HCT116 (cell line): ENCODE measurements around the gene TUT4. TPM values are rescaled to one million over a fixed set of nuclear protein-coding genes. Genes with fewer than 3 reads are reported as not detected.

ENCODE experiments used
- ATAC-seq: fragments of 200-7000 bp; cut with Tn5 transposase; 2 replicates; pipeline ENCODE4 v1.9.1; 2020; ENCODE audit warnings: mild to moderate bottlenecking, moderate library complexity
- BruUV-seq: library from RNA; stranded (reverse); fragments of 400-500 nt; replicated peaks from 2 replicates; lab custom pipeline; 2021; lab: Mats Ljungman, UMichigan
- CTCF ChIA-PET: fragments of 300-600 bp; sonication (Branson Sonifier 250); formaldehyde crosslinking; loops from one replicate; lab custom pipeline; 2021; ENCODE audit warnings: antibody characterized with exemption; lab: Charles Lee
- POLR2A ChIA-PET: fragments of 300-600, 350-600 bp; sonication (Branson Sonifier 250); formaldehyde crosslinking; loops from one replicate; lab custom pipeline; 2021; ENCODE audit warnings: antibody characterized with exemption; lab: Charles Lee
- RAD21 ChIA-PET, 2 experiments: fragments of 300-600 bp; sonication (Branson Sonifier 250); formaldehyde crosslinking; loops; one replicate each; lab custom pipeline; 2023; ENCODE audit warnings: low total read pairs in 2 of 2; ENCODE audit not compliant: uncharacterized antibody in 2 of 2, unreplicated experiment in 2 of 2, low non-redundant PET in 1 of 2; lab: Charles Lee
- DNase-seq: peaks from one replicate; pipeline ENCODE4 v3.0.0-alpha.2; 2010; ENCODE audit warnings: low read depth, low spot score
- H2AFZ ChIP-seq: fragments of 200-600 bp; shearing (Covaris generic), sonication (generic); 2 replicates; pipeline ENCODE4 v1.6.1; 2017; ENCODE audit warnings: low read depth, mixed run types, mixed read lengths, antibody characterized with exemption, low read length; ENCODE audit not compliant: poor library complexity, severe bottlenecking
- H3K27ac ChIP-seq: 2 replicates; pipeline ENCODE4 v1.5.1; 2012; ENCODE audit warnings: low read depth, low read length
- H3K27me3 ChIP-seq: fragments of 200-600 bp; sonication (generic); 2 replicates; pipeline ENCODE4 v1.6.1; 2016; ENCODE audit warnings: mixed run types, low read length, mixed read lengths; ENCODE audit not compliant: insufficient read depth
- H3K36me3 ChIP-seq, 2 experiments: fragments of 200-500 bp in 1 of 2; fragments of 200-600 bp in 1 of 2; sonication (Bioruptor generic) in 1 of 2; sonication (generic) in 1 of 2; 2 replicates each; pipeline versions ENCODE4 v1.5.1 to v1.6.1; 2014 to 2016; ENCODE audit warnings: low read length in 2 of 2, inconsistent platforms in 1 of 2, mixed read lengths in 1 of 2, mixed run types in 1 of 2; ENCODE audit not compliant: insufficient read depth in 2 of 2, control insufficient read depth in 1 of 2
- H3K4me1 ChIP-seq, 2 experiments: fragments of 200-600 bp in 1 of 2; sonication (generic) in 1 of 2; 2 replicates each; pipeline versions ENCODE4 v1.5.1 to v1.6.1; 2012 to 2017; ENCODE audit warnings: low read length in 2 of 2, inconsistent platforms in 1 of 2, mild to moderate bottlenecking in 1 of 2, mixed read lengths in 1 of 2, mixed run types in 1 of 2, moderate library complexity in 1 of 2; ENCODE audit not compliant: insufficient read depth in 2 of 2, control insufficient read depth in 1 of 2
- H3K4me2 ChIP-seq: fragments of 200-600 bp; sonication (generic); 2 replicates; pipeline ENCODE4 v1.6.1; 2017; ENCODE audit warnings: mixed run types, low read length, mixed read lengths
- H3K4me3 ChIP-seq, 2 experiments: fragments of 200-600 bp in 1 of 2; sonication (generic) in 1 of 2; replicated peaks in 1 of 2; 2 replicates each; pipeline ENCODE4 v1.5.1; 2011 to 2016; ENCODE audit warnings: low read length in 2 of 2, control low read depth in 1 of 2, low read depth in 1 of 2, mild to moderate bottlenecking in 1 of 2, mixed read lengths in 1 of 2, mixed run types in 1 of 2
- H3K79me2 ChIP-seq: fragments of 200-600 bp; sonication (generic); 2 replicates; pipeline ENCODE4 v1.6.1; 2017; ENCODE audit warnings: mild to moderate bottlenecking, mixed run types, low read length, moderate library complexity, mixed read lengths; ENCODE audit not compliant: insufficient read depth
- H3K9ac ChIP-seq: fragments of 200-600 bp; sonication (generic); 2 replicates; pipeline ENCODE4 v1.6.1; 2016; ENCODE audit warnings: low read length, mixed read lengths
- H3K9me2 ChIP-seq: fragments of 200-600 bp; sonication (generic), shearing (Covaris generic); 2 replicates; pipeline ENCODE4 v1.6.1; 2017; ENCODE audit warnings: mixed run types, mild to moderate bottlenecking, moderate library complexity; ENCODE audit not compliant: insufficient read depth
- H3K9me3 ChIP-seq, 2 experiments: fragments of 200-500 bp in 1 of 2; fragments of 200-600 bp in 1 of 2; sonication (Bioruptor generic) in 1 of 2; sonication (generic) in 1 of 2; 2 replicates each; pipeline ENCODE4 v1.6.1; 2014 to 2017; ENCODE audit warnings: low read length in 2 of 2, mixed read lengths in 2 of 2, inconsistent platforms in 1 of 2, low read depth in 1 of 2, mild to moderate bottlenecking in 1 of 2, mixed run types in 1 of 2, moderate library complexity in 1 of 2; ENCODE audit not compliant: control insufficient read depth in 1 of 2, insufficient read depth in 1 of 2
- H4K20me1 ChIP-seq: fragments of 200-600 bp; sonication (generic), shearing (Covaris generic); 2 replicates; pipeline ENCODE4 v1.6.1; 2017; ENCODE audit warnings: mixed run types, mild to moderate bottlenecking, moderate library complexity; ENCODE audit not compliant: insufficient read depth
- ATF3 ChIP-seq: IDR thresholded peaks from 2 replicates; pipeline ENCODE4 v1.6.1; 2012
- CBX3 ChIP-seq: IDR thresholded peaks from 2 replicates; pipeline ENCODE4 v1.6.1; 2012; ENCODE audit warnings: low read depth
- CEBPB ChIP-seq: IDR thresholded peaks from 2 replicates; pipeline ENCODE4 v1.6.1; 2012; ENCODE audit warnings: low read depth
- EGR1 ChIP-seq: IDR thresholded peaks from 2 replicates; pipeline ENCODE4 v1.6.1; 2012; ENCODE audit warnings: low read depth
- EZH2 ChIP-seq: fragments of 200-600 bp; sonication (generic); IDR thresholded peaks from 2 replicates; pipeline ENCODE4 v1.6.1; 2017; ENCODE audit warnings: antibody characterized with exemption, mixed run types
- EZH2phosphoT487 ChIP-seq: fragments of 200-600 bp; IDR thresholded peaks from 2 replicates; pipeline ENCODE4 v1.6.1; 2018; ENCODE audit warnings: antibody characterized with exemption, borderline replicate concordance
- FOSL1 ChIP-seq: IDR thresholded peaks from 2 replicates; pipeline ENCODE4 v1.6.1; 2012; ENCODE audit warnings: low read depth
- JUND ChIP-seq: IDR thresholded peaks from 2 replicates; pipeline ENCODE4 v1.6.1; 2012
- MAX ChIP-seq: IDR thresholded peaks from 2 replicates; pipeline ENCODE4 v1.6.1; 2012
- POLR2A ChIP-seq: IDR thresholded peaks from 2 replicates; pipeline ENCODE4 v1.7.0; 2011; ENCODE audit warnings: borderline replicate concordance; ENCODE audit not compliant: insufficient read depth, insufficient read length; ENCODE audit errors: extremely low read depth
- POLR2AphosphoS5 ChIP-seq: IDR thresholded peaks from 2 replicates; pipeline ENCODE4 v1.6.1; 2011; ENCODE audit warnings: mild to moderate bottlenecking, low read depth, low read length, moderate library complexity
- RAD21 ChIP-seq: IDR thresholded peaks from 2 replicates; pipeline ENCODE4 v1.6.1; 2012; ENCODE audit warnings: low read depth, mild to moderate bottlenecking
- SIN3A ChIP-seq: IDR thresholded peaks from 2 replicates; pipeline ENCODE4 v1.6.1; 2012; ENCODE audit warnings: low read depth
- SP1 ChIP-seq: IDR thresholded peaks from 2 replicates; pipeline ENCODE4 v1.6.1; 2012; ENCODE audit warnings: low read depth
- TCF7L2 ChIP-seq: IDR thresholded peaks from 2 replicates; pipeline ENCODE4 v1.7.0; 2011; ENCODE audit warnings: borderline replicate concordance, inconsistent platforms; ENCODE audit not compliant: insufficient read depth, insufficient read length; ENCODE audit errors: extremely low read depth
- YY1 ChIP-seq: IDR thresholded peaks from 2 replicates; pipeline ENCODE4 v1.6.1; 2011; ENCODE audit warnings: low read length, low read depth, moderate library complexity, mild to moderate bottlenecking; ENCODE audit not compliant: insufficient replicate concordance; ENCODE audit errors: extremely low read depth
- ZBTB33 ChIP-seq: IDR thresholded peaks from 2 replicates; pipeline ENCODE4 v1.6.1; 2011; ENCODE audit warnings: mild to moderate bottlenecking, low read length, moderate library complexity; ENCODE audit not compliant: insufficient replicate concordance; ENCODE audit errors: extremely low read depth
- ZFX ChIP-seq: fragments of 450-650 bp; IDR thresholded peaks from 2 replicates; pipeline ENCODE4 v1.6.1; 2017
- ZNF274 ChIP-seq: fragments of 200-500 bp; sonication (Bioruptor generic); IDR thresholded peaks from 2 replicates; pipeline ENCODE4 v1.6.1; 2014; ENCODE audit warnings: mild to moderate bottlenecking, low read depth, low read length, inconsistent platforms
- intact Hi-C: fragments of 100-400 bp; cut with micrococcal nuclease; formaldehyde crosslinking; loops from 2 replicates; pipeline ENCODE4 v1.10.0; 2022
- total RNA-seq: library from RNA; stranded (reverse); gene quantifications from one replicate; pipeline ENCODE4 v1.2.1, GENCODE V29; 2021; ENCODE audit not compliant: unreplicated experiment

Gene TUT4
- total RNA-seq, 1 experiment from 2014 or later, result 50.0 TPM

GRCh38 chr1:52473039-52473438 is 79.9 kb downstream of the TUT4 start:
- no peak overlapping the region for H3K4me3 ChIP-seq
- POLR2A ChIA-PET, result no interaction called here
- no peaks in the 10 kb centered on the region for H3K4me1 ChIP-seq
- no peak overlapping the region for H3K4me2 ChIP-seq
- no peaks in the 10 kb centered on the region for H4K20me1 ChIP-seq
- H3K27me3 ChIP-seq, result no peaks in the 10 kb centered on the region
- no peak for ATAC-seq
- no peaks in the 10 kb centered on the region for H3K9me3 ChIP-seq
- H2AFZ ChIP-seq, result no peak overlapping the region
- TF ChIP-seq TCF7L2 (no peak), POLR2A (no peak), JUND (no peak), ZFX (no peak), ZNF274 (no peak), SIN3A (no peak), EZH2phosphoT487 (no peak), RAD21 (no peak), FOSL1 (no peak), ZBTB33 (no peak), YY1 (no peak), EGR1 (no peak), SP1 (no peak), ATF3 (no peak), MAX (no peak), CBX3 (no peak), CEBPB (no peak), EZH2 (no peak), POLR2AphosphoS5 (no peak)
- TF ChIP-seq, all 23 proteins: peak for 0
- RAD21 ChIA-PET, result no interaction called here
- BruUV-seq, result no TSS peak
- intact Hi-C loops, result no loop called here
- Histone ChIP-seq H3K9ac (no peak overlapping the region), H3K36me3 (peaks cover 2 to 4% of the 10 kb centered on the region in 2 experiments; a peak in 2 of 4 replicates), H3K27ac (no peak overlapping the region), H3K79me2 (no peaks in the 10 kb centered on the region; the same call in 1 of the 2 replicates), H3K9me2 (no peaks in the 10 kb centered on the region)
- no peak for DNase-seq
- CTCF ChIA-PET, result interaction anchor here (0.9 kb wide), 1 partner anchor 13 kb away, joined by 3 read pairs; no protein-coding TSS in a partner anchor
